ENCODE data around the gene SIPA1L3.
A peak's percentile ranks its signal among the peaks of the same experiment; 100 is the strongest.
"Not testable (repeated sequence)": the region's sequence is repeated elsewhere in the genome, so short reads cannot be mapped to it uniquely, and the experiment has no call there.

SIPA1L3 gene

GRCh38 chr19:37920591-37921450 lies 13.8 kb downstream of the SIPA1L3 start:
- no peak for DNase-seq

- not testable (repeated sequence) for DNase-seq
These were observed 17.6 kb downstream of the SIPA1L3 start for GRCh38 chr19:37924573-37924972.

GRCh38 chr19:37925212-37925611 lies 18.2 kb downstream of the SIPA1L3 start:
- no peak for DNase-seq

GRCh38 chr19:37926255-37926654 lies 19.2 kb downstream of the SIPA1L3 start:
- DNase-seq = no peak

DNA sequence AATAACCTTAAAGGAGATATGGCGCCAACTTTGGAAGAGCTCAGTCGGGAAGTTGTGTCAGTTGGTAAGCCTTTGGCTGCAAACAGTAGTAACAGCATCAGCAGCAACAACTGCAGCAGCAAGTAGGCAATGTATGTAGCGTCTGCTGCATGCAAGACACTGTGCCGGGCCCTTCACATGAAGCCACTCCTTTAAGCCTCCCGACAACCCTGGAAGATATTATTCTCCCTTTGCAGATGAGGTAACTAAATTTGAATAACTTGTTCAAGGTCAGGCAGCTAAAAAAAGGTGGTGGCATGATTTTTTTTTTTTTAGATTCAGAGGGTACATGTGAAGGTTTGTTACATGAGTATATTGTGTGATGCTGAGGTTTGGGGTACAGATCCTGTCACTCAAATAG lies 19.7 kb downstream of the SIPA1L3 start:
- DNase-seq = no peak

- DNase-seq = no peak
These were observed 21.7 kb downstream of the SIPA1L3 start for GRCh38 chr19:37928527-37929286.

DNA sequence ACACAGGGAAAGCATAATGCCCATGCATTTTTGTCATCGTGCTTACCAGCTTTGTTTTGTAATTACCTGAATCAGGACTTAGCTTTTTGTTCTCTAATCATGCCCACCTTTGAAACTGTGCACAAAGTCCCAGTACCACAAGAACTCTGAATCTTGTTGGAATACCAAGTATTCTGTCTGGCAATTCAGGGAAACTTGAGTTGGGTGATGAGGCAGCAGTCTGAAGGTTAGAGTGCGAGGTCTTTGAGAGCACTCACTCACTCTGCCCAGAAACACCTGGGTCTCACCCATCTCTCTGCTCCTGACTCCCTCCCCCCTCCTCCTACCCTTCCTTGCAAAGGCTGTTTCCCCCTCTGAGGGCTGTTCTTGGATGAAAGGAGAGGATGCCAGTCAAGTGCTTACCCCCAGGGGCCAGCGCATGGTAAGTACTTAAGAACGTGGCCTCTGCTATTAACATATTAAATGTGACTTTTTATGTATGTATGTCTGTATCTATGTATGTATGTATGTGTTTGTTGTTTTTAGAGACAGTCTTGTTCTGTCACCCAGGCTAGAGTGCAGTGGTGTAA lies 22.4 kb downstream of the SIPA1L3 start:
- no peak for DNase-seq

DNA sequence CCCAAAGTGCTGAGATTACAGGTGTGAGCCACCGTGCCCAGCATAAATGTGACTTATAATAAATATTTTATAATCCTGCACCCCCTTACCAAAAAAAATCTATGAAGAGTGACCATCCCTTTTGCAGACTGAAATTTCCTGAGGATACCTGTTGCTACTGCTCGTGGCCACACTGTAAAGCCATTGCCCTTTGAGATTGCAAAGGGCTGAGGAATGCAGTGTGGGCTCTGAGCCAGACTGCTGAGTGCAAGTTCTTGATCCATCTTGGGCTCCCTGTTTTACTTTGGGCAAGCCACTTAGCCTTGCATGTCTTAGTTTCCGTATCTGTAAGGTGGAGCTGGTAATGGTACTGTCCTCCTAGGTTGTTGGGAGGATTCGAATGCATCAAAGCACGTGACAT lies 23.4 kb downstream of the SIPA1L3 start:
- DNase-seq = no peak

- DNase-seq = peak; percentile 74 to 86
These were observed 25.1 kb downstream of the SIPA1L3 start for GRCh38 chr19:37931881-37932655.

GRCh38 chr19:37932985-37933936 lies 26.3 kb downstream of the SIPA1L3 start:
- DNase-seq = no peak

GRCh38 chr19:37933937-37934358 lies 26.9 kb downstream of the SIPA1L3 start:
- DNase-seq = no peak

- no peak for DNase-seq
These were observed 28.3 kb downstream of the SIPA1L3 start for GRCh38 chr19:37935341-37935740.

GRCh38 chr19:37936166-37936565 lies 29.2 kb downstream of the SIPA1L3 start:
- no peak for DNase-seq

GRCh38 chr19:37936886-37937285 lies 29.9 kb downstream of the SIPA1L3 start:
- no peak for DNase-seq

DNA sequence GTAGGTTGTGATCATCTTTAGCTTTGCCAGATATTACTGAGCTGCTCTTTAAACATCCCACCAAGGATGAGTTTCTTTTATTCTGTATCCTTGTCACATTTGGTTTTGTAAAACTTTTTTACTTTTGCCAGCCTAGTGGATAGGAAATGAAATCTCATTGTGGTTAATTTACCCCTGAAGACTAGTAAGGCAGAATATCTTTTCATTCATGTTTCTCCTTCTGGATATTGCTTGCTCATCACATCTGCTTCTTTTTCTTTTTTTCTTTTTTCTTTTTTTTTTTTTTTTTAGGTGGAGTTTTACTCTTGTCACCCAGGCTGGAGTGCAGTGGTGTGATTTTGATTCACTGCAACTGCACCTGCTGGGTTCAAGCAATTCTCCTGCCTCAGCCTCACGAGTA lies 31.3 kb downstream of the SIPA1L3 start:
- DNase-seq = no peak

- no peak for DNase-seq
These were observed 34.9 kb downstream of the SIPA1L3 start for GRCh38 chr19:37941782-37942515.

DNA sequence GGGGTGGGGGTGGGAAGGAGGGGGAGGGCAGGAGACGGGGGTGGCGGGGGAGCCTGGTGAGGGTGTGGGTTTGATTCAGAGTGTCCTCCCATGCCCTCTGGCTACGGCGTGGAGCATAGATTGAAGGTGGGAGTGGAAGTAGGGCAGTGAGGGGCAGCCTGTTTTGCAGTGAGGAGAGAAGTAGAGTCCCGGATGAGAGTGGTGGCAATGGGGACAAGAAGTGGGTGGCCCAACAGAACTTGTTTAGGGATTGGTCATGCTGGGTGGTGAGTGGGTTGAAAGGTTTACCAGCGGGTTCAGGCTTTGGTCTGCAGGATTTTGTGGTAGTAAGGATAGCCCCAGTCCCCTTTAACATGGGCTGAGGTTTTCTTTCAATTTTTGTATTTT lies 35.5 kb downstream of the SIPA1L3 start:
- no peak for DNase-seq

- DNase-seq = no peak
These were observed 36.5 kb downstream of the SIPA1L3 start for GRCh38 chr19:37943480-37943879.

DNA sequence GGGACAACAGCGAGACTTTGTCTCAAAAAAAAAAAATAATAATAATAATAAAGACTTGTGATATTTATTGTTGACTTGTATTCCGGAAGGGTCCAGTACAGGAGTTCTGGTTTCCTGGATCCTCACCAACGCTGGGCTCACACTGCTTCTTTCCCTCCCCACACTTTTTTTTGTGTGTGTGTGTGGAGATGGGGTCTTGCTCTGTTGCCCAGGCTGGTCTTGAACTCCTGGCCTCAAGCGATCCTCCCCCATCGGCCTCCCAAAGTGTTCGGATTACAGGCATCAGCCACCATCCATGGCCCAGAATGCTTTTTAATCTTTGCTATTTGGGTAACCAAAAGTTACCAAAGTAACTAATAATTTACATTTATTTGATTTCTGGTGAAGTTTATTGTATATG lies 39.1 kb downstream of the SIPA1L3 start:
- DNase-seq = no peak

DNA sequence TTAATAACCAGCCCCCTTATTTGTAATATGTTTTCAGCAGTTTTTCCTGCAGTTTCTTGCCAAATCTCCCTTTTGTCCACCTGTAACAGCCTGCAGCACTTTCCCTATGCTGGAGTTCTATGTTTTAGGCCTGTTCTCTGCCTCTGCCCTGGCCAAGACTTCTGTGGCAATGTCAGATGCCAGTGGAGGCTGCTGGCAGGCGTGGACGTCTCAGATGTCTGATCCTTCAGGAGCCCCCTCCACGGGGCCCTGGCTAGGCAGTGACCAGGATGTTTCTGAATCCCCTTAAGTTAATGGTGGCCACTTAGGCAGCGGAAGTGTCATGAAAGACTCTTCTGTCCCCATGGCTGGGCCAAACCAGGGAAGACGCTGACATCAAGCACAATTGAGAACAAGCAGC lies 40.8 kb downstream of the SIPA1L3 start:
- no peak for DNase-seq

DNA sequence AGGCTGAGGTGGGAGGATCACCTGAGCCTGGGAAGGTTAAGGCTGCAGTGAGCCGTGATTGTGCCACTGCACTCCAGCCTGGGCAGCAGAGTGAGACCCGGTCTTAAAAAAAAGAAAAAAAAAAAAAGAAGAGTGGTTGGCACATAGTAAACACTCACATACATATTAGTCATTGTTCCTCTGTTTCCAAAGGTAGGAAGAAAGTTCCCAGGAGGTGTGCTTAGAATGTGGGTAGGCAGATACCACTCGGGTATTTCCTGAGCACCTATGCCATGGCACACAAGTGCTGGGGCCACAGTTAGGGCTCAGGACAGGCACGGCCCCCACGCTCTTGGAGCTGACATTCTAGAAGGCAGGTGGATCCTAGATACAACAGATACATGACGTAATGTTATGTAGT lies 41.4 kb downstream of the SIPA1L3 start:
- no peak for DNase-seq

All from NCI-H446 (cell line).